ENCODE measurements around the gene ELAVL2.

ELAVL2 gene

DNA sequence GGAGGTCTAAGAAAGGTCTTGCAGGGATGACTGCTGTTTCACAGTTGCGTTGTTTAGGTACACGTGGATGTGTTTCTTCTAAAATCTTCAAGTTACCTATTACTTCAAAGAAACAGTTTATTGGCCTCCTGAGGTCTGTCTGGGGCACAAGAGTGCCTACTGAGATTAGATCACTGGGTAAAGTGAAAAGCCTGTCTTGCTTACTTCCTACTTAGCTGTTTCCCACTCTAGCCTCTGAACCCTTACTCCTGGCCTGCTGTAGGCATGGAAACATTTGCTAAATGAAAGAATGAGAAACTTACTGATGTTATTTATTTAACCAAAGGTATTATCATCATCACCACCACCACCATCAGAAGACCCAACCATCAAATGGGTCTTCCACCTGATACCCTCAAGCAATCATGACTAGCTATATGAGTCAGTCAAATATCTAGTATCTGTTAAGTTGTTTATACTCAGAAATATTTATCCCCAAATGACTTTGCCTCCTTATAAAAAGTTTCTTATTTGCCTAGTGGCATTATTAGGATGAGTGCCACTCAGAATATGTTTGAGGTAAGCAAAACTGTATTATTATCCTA is 92.5 kb downstream of the ELAVL2 start:
- TF ChIP-seq BACH2 (CRISPR knock-in tag; IDR thresholded peaks at IDR 0.05; ENCODE audit: borderline replicate concordance) (no peak), ESRRG (CRISPR knock-in tag; IDR thresholded peaks at IDR 0.05) (no peak), CSRNP3 (CRISPR knock-in tag; IDR thresholded peaks at IDR 0.05) (no peak), ZNF565 (CRISPR knock-in tag; conservative IDR thresholded peaks at IDR 0.05; ENCODE audit: low read depth) (no peak), ISL1 (CRISPR knock-in tag; IDR thresholded peaks at IDR 0.05) (no peak), ZC3H10 (CRISPR knock-in tag; IDR thresholded peaks at IDR 0.05) (no peak), OSR1 (CRISPR knock-in tag; IDR thresholded peaks at IDR 0.05) (no peak), SNAI2 (CRISPR knock-in tag; IDR thresholded peaks at IDR 0.05) (no peak)
- TF ChIP-seq, protein P1, sequence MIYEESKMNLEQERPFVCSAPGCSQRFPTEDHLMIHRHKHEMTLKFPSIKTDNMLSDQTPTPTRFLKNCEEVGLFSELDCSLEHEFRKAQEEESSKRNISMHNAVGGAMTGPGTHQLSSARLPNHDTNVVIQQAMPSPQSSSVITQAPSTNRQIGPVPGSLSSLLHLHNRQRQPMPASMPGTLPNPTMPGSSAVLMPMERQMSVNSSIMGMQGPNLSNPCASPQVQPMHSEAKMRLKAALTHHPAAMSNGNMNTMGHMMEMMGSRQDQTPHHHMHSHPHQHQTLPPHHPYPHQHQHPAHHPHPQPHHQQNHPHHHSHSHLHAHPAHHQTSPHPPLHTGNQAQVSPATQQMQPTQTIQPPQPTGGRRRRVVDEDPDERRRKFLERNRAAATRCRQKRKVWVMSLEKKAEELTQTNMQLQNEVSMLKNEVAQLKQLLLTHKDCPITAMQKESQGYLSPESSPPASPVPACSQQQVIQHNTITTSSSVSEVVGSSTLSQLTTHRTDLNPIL (CRISPR knock-in tag; IDR thresholded peaks at IDR 0.05; ENCODE audit: low read depth) = no peak
- TF ChIP-seq, protein P2, sequence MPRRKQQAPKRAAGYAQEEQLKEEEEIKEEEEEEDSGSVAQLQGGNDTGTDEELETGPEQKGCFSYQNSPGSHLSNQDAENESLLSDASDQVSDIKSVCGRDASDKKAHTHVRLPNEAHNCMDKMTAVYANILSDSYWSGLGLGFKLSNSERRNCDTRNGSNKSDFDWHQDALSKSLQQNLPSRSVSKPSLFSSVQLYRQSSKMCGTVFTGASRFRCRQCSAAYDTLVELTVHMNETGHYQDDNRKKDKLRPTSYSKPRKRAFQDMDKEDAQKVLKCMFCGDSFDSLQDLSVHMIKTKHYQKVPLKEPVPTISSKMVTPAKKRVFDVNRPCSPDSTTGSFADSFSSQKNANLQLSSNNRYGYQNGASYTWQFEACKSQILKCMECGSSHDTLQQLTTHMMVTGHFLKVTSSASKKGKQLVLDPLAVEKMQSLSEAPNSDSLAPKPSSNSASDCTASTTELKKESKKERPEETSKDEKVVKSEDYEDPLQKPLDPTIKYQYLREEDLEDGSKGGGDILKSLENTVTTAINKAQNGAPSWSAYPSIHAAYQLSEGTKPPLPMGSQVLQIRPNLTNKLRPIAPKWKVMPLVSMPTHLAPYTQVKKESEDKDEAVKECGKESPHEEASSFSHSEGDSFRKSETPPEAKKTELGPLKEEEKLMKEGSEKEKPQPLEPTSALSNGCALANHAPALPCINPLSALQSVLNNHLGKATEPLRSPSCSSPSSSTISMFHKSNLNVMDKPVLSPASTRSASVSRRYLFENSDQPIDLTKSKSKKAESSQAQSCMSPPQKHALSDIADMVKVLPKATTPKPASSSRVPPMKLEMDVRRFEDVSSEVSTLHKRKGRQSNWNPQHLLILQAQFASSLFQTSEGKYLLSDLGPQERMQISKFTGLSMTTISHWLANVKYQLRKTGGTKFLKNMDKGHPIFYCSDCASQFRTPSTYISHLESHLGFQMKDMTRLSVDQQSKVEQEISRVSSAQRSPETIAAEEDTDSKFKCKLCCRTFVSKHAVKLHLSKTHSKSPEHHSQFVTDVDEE (CRISPR knock-in tag; IDR thresholded peaks at IDR 0.05) = no peak

DNA sequence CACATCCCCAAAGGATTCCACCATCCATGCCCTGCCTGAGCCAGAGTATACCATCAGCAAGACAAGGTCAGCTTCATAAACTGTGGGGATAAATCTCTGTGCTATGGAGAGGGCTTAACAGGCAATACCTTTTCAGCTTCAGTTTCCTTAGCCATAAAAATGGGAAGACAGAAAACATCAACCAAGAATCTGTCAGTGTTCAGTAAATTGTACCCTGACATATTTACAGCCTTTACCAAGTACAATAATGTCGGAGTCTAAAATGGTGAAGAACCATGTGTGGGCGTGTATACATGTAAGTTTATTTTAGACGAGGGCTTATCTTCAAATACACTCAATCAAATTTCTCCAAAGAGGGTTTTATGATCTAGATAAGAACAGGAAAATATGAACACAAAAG is 94.7 kb downstream of the ELAVL2 start:
- TF ChIP-seq, protein P2 (CRISPR knock-in tag; IDR thresholded peaks at IDR 0.05) = no peak
- TF ChIP-seq ISL1 (CRISPR knock-in tag; IDR thresholded peaks at IDR 0.05) (no peak), SNAI2 (CRISPR knock-in tag; IDR thresholded peaks at IDR 0.05) (no peak), TOX (CRISPR knock-in tag; IDR thresholded peaks at IDR 0.05; ENCODE audit: borderline replicate concordance) (no peak), BACH2 (CRISPR knock-in tag; IDR thresholded peaks at IDR 0.05; ENCODE audit: borderline replicate concordance) (no peak), PPARA (CRISPR knock-in tag; IDR thresholded peaks at IDR 0.05; ENCODE audit: borderline replicate concordance) (no peak), CSRNP3 (CRISPR knock-in tag; IDR thresholded peaks at IDR 0.05) (no peak), ZC3H10 (CRISPR knock-in tag; IDR thresholded peaks at IDR 0.05) (no peak), ARNTL (CRISPR knock-in tag; IDR thresholded peaks at IDR 0.05; ENCODE audit: borderline replicate concordance, low read depth) (no peak), PATZ1 (CRISPR knock-in tag; IDR thresholded peaks at IDR 0.05; ENCODE audit: borderline replicate concordance) (no peak), ZNF565 (CRISPR knock-in tag; conservative IDR thresholded peaks at IDR 0.05; ENCODE audit: low read depth) (no peak), ZFP30 (CRISPR knock-in tag; IDR thresholded peaks at IDR 0.05) (no peak), ZFP3 (CRISPR knock-in tag; IDR thresholded peaks at IDR 0.05) (no peak), TCF4 (CRISPR knock-in tag; IDR thresholded peaks at IDR 0.05; ENCODE audit: borderline replicate concordance) (no peak)
- ATAC-seq = no peak

More for the DNA sequence above, 92.5 kb downstream of the ELAVL2 start:
- ATAC-seq = no peak
